ENCODE data around the gene KCNQ1OT1. TPM values are rescaled to one million over a fixed set of nuclear protein-coding genes. Genes with fewer than 3 reads are reported as not detected.
A peak's percentile ranks its signal among the peaks of the same experiment; 100 is the strongest.

Gene KCNQ1OT1
- total RNA-seq, 2 donors from 2014 or later: 5.2 to 6.9 TPM

- no peak for TF ChIP-seq CTCF (conservative IDR thresholded peaks at IDR 0.05)
- H3K9me3 Mint-ChIP-seq: no peaks in the 10 kb centered on the region
- Histone ChIP-seq H3K4me3 (ENCODE audit: low read length) (no peak overlapping the region), H3K9me3 (ENCODE audit: control insufficient read depth, low read length) (no peaks in the 10 kb centered on the region), H3K9ac (ENCODE audit: extremely low read depth, low read length, poor library complexity, severe bottlenecking) (no peak overlapping the region), H3K27me3 (ENCODE audit: control insufficient read depth, insufficient read depth, low read length, poor library complexity, severe bottlenecking) (peaks cover 10% of the 10 kb centered on the region), H3K27ac (ENCODE audit: low read depth, low read length) (no peak overlapping the region), H3K36me3 (ENCODE audit: control insufficient read depth, insufficient read depth, low read length) (no peaks in the 10 kb centered on the region), H3K4me1 (ENCODE audit: control insufficient read depth, insufficient read depth, low read length) (peaks cover 7% of the 10 kb centered on the region)
- peak; percentile 17 for DNase-seq
- H3K27me3 Mint-ChIP-seq (ENCODE audit: insufficient read depth): peaks cover 48% of the 10 kb centered on the region
- no peak overlapping the region for H3K27ac Mint-ChIP-seq
- no peaks in the 10 kb centered on the region for H3K36me3 Mint-ChIP-seq (ENCODE audit: low read depth)
- no peak overlapping the region for H3K4me3 Mint-ChIP-seq
- 90 to 95% methylated on average over 11 to 16 of the region's 16 CpGs for WGBS, 2 experiments (ENCODE audit: insufficient coverage in 1 of 2, insufficient read length in 1 of 2)
- peaks cover 8% of the 10 kb centered on the region for H3K4me1 Mint-ChIP-seq
Observed at GRCh38 chr11:2564588-2565425, 135.0 kb downstream of the KCNQ1OT1 start.

GRCh38 chr11:2564008-2564530 lies 135.7 kb downstream of the KCNQ1OT1 start:
- DNase-seq: no peak
- Mint-ChIP-seq H3K36me3 (ENCODE audit: low read depth) (no peaks in the 10 kb centered on the region), H3K4me1 (peaks cover 8% of the 10 kb centered on the region), H3K4me3 (no peak overlapping the region), H3K27me3 (ENCODE audit: insufficient read depth) (peaks cover 49% of the 10 kb centered on the region), H3K9me3 (no peaks in the 10 kb centered on the region), H3K27ac (no peak overlapping the region)
- H3K4me3 ChIP-seq (ENCODE audit: low read length): no peak overlapping the region
- H3K36me3 ChIP-seq (ENCODE audit: control insufficient read depth, insufficient read depth, low read length): no peaks in the 10 kb centered on the region
- H3K9me3 ChIP-seq (ENCODE audit: control insufficient read depth, low read length): no peaks in the 10 kb centered on the region
- WGBS, 2 experiments (ENCODE audit: insufficient coverage in 1 of 2, insufficient read length in 1 of 2): 93 to 97% methylated on average over 12 to 14 of the region's 14 CpGs
- no peak overlapping the region for H3K9ac ChIP-seq (ENCODE audit: extremely low read depth, low read length, poor library complexity, severe bottlenecking)
- H3K4me1 ChIP-seq (ENCODE audit: control insufficient read depth, insufficient read depth, low read length): peaks cover 7% of the 10 kb centered on the region
- TF ChIP-seq CTCF (conservative IDR thresholded peaks at IDR 0.05): no peak
- peaks cover 10% of the 10 kb centered on the region for H3K27me3 ChIP-seq (ENCODE audit: control insufficient read depth, insufficient read depth, low read length, poor library complexity, severe bottlenecking)
- H3K27ac ChIP-seq (ENCODE audit: low read depth, low read length): no peak overlapping the region

- peak; percentile 29 for DNase-seq
- TF ChIP-seq CTCF (conservative IDR thresholded peaks at IDR 0.05): no peak
- H3K36me3 ChIP-seq (ENCODE audit: control insufficient read depth, insufficient read depth, low read length): no peaks in the 10 kb centered on the region
- peaks cover 10% of the 10 kb centered on the region for H3K27me3 ChIP-seq (ENCODE audit: control insufficient read depth, insufficient read depth, low read length, poor library complexity, severe bottlenecking)
- peaks cover 7% of the 10 kb centered on the region for H3K4me1 ChIP-seq (ENCODE audit: control insufficient read depth, insufficient read depth, low read length)
- no peaks in the 10 kb centered on the region for H3K9me3 ChIP-seq (ENCODE audit: control insufficient read depth, low read length)
- Mint-ChIP-seq H3K27ac (no peak overlapping the region), H3K4me3 (no peak overlapping the region), H3K36me3 (ENCODE audit: low read depth) (no peaks in the 10 kb centered on the region), H3K4me1 (peaks cover 8% of the 10 kb centered on the region), H3K9me3 (no peaks in the 10 kb centered on the region), H3K27me3 (ENCODE audit: insufficient read depth) (peaks cover 49% of the 10 kb centered on the region)
- WGBS, 2 experiments (ENCODE audit: insufficient coverage in 1 of 2, insufficient read length in 1 of 2): 92 to 93% methylated on average over 26 to 28 of the region's 28 CpGs
- no peak overlapping the region for H3K9ac ChIP-seq (ENCODE audit: extremely low read depth, low read length, poor library complexity, severe bottlenecking)
- H3K4me3 ChIP-seq (ENCODE audit: low read length): no peak overlapping the region
- H3K27ac ChIP-seq (ENCODE audit: low read depth, low read length): no peak overlapping the region
Observed at GRCh38 chr11:2563213-2564007, 136.4 kb downstream of the KCNQ1OT1 start.

Measured in endodermal cell (in vitro differentiated cells).